ENCODE results near the gene ELAVL3. TPM values are rescaled to one million over a fixed set of nuclear protein-coding genes. Genes with fewer than 3 reads are reported as not detected.

ELAVL3 gene
- polyA plus RNA-seq, 2 of the 4 experiments (the other 2 are of a cell fraction), result 0.01 TPM; not detected in 1

DNA sequence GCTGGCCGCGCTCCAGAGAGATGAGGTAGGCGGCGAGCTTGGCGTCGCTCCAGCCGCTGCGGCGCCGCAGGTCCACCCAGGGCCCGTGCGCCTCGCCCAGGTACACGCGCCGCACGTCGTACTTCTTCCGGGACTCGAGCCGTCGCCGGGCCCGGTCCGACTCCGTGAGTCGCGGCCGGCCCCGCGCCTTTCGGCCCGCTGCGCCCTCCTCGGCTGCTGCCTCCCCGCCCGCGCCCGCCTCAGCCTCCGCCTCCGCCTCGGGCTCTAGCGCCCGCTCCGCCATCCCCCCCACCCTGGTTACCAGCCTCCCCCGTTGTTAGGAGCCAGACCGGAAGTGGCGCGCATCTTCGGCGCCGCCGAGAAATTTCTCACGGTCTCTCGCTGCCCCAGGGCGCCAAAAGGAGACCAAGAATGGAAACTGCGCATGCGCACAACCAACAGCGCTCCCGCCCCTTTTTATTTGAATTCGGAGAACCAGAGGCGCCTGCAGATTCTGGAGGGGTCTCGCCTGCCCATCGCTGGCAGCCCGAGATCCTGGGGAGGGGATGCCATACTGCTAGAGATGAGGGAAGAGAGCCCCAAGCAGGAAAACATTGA lies 24.8 kb upstream of the ELAVL3 start, which contains the start of gene ZNF653 (continued):
- TF ChIP-seq ELK1 (IDR thresholded peaks at IDR 0.05; ENCODE audit: low read depth, low read length), result no peak
- no peak for TF ChIP-seq CHD2 (IDR thresholded peaks at IDR 0.05; ENCODE audit: low read length, partially characterized antibody)
- no peak for TF ChIP-seq RFX5 (IDR thresholded peaks at IDR 0.05)
- no peak for TF ChIP-seq HES2 (IDR thresholded peaks at IDR 0.05)
- TF ChIP-seq JUNB (IDR thresholded peaks at IDR 0.05), result no peak
- no peak for TF ChIP-seq RAD21 (conservative IDR thresholded peaks at IDR 0.05 in 1 of 2, IDR thresholded peaks at IDR 0.05 in 1 of 2)
- no peak for TF ChIP-seq HOXB5 (CRISPR knock-in tag; IDR thresholded peaks at IDR 0.05)
- no peak for TF ChIP-seq ESRRA (IDR thresholded peaks at IDR 0.05; ENCODE audit: borderline replicate concordance, low read length)
- no peak for TF ChIP-seq ZNF302 (CRISPR knock-in tag; IDR thresholded peaks at IDR 0.05)
- peak; percentile 28 for TF ChIP-seq POLR2A (IDR thresholded peaks at IDR 0.05; ENCODE audit: low read length)
- TF ChIP-seq CHD4 (IDR thresholded peaks at IDR 0.05; ENCODE audit: borderline replicate concordance), result no peak
- TF ChIP-seq RCOR1 (IDR thresholded peaks at IDR 0.05; ENCODE audit: low read depth, low read length), result no peak

DNA sequence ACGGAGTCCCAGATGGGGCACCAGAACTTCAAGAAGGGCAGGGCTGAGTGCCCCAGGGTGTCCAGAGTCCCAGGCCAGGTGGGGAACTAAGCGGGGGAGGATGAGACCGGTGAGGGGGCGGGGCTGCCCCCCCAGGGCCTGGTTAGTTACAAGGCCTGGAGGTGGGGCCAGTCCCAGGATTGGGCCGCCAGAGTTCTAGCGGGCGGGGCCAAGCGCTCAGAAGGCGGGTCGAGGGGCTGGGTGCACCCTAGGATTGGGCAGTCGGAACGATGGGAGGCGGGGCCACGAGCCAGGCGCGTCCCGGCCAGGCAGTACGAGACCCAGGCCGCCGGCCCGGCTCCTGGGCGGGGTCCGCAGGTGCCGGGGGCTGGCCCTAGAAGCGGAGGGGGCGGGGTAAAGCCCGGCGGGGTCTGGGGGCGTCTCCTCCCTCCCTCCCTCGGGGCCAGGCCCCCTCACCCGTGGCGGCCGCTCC lies 24.2 kb upstream of the ELAVL3 start:
- POLR2A ChIA-PET, result no interaction called here
- CTCF ChIA-PET, result no interaction called here
- no peaks in the 10 kb centered on the region for H3K9me3 ChIP-seq

DNA sequence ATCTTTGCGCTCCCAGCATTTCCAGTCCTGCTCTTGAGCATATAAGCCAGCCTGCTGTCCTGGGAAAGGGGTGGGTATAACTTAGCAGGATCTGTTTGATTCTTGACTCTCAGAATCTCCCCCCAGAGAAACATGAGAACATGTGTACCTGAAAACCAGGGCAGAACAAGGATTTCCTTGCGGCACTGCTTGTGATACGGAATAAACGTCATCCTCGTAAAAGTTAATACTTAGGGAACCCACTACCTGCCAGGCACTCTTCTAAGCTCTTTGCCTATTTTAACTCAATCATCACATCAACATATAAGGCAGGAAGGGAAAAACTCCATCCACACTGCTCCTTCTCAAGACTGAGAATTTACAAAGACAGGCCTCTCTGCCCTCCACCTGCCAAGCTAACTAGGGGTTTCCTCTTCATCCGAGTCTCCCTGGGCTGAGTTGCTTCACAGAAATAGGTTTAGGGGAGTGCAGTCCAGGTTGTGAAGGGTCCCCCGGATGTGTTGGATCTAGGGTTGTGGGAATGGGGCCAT lies 23.7 kb upstream of the ELAVL3 start:
- ChIA-PET CTCF (interaction anchor here (1.2 kb wide), 1 partner anchor 9 kb away, joined by 4 read pairs; no protein-coding TSS in a partner anchor), POLR2A (no interaction called here)
- no peaks in the 10 kb centered on the region for H3K9me3 ChIP-seq
- no peak for FAIRE-seq
- peaks cover 9% of the 10 kb centered on the region; the same call in 1 of the 3 replicates for H3K4me1 ChIP-seq
- H3K4me2 ChIP-seq, result peak overlapping the region; percentile 79
- peak overlapping the region; percentile 72 for H3K4me3 ChIP-seq
- no peak; a peak in 1 of 6 replicates for ATAC-seq
- 53% methylated on average over 7 of the region's 7 CpGs for WGBS (ENCODE audit: missing lambda C conversion rate)
- no peak for DNase-seq (ENCODE audit: low read depth in 1 of 2, low spot score in 1 of 2)
- H3K27ac ChIP-seq, result peak overlapping the region; percentile 57 to 99; a peak in 5 of 6 replicates
- TF ChIP-seq NFE2L2 (conservative IDR thresholded peaks at IDR 0.05; ENCODE audit: low read length) (no peak), RFX5 (IDR thresholded peaks at IDR 0.05) (no peak), ZFP36 (IDR thresholded peaks at IDR 0.05; ENCODE audit: borderline replicate concordance, partially characterized antibody) (no peak), ELK1 (IDR thresholded peaks at IDR 0.05; ENCODE audit: low read depth, low read length) (no peak), NPAS2 (CRISPR knock-in tag; IDR thresholded peaks at IDR 0.05; ENCODE audit: borderline replicate concordance) (no peak), SMC3 (IDR thresholded peaks at IDR 0.05) (no peak), JUN (IDR thresholded peaks at IDR 0.05) (no peak), POLR2AphosphoS2 (conservative IDR thresholded peaks at IDR 0.05; ENCODE audit: low read length) (no peak), FOSB (CRISPR knock-in tag; IDR thresholded peaks at IDR 0.05) (no peak), RARB (CRISPR knock-in tag; IDR thresholded peaks at IDR 0.05) (no peak), RNF2 (IDR thresholded peaks at IDR 0.05; ENCODE audit: borderline replicate concordance, low read depth) (no peak)

More for the DNA sequence above, 24.2 kb upstream of the ELAVL3 start:
- DNase-seq (ENCODE audit: low read depth in 1 of 2, low spot score in 1 of 2), result peak; percentile 86 to 92
- Histone ChIP-seq H3K4me1 (peaks cover 9% of the 10 kb centered on the region; the same call in 1 of the 3 replicates), H3K4me3 (peak overlapping the region; percentile 72), H3K27ac (peak overlapping the region; percentile 93 to 99), H3K4me2 (peak overlapping the region; percentile 79)
- WGBS (ENCODE audit: missing lambda C conversion rate), result 0% methylated on average over 4 of the region's 33 CpGs
- no peak for FAIRE-seq
- peak; percentile 91 to 97 for ATAC-seq
- TF ChIP-seq, protein P1, sequence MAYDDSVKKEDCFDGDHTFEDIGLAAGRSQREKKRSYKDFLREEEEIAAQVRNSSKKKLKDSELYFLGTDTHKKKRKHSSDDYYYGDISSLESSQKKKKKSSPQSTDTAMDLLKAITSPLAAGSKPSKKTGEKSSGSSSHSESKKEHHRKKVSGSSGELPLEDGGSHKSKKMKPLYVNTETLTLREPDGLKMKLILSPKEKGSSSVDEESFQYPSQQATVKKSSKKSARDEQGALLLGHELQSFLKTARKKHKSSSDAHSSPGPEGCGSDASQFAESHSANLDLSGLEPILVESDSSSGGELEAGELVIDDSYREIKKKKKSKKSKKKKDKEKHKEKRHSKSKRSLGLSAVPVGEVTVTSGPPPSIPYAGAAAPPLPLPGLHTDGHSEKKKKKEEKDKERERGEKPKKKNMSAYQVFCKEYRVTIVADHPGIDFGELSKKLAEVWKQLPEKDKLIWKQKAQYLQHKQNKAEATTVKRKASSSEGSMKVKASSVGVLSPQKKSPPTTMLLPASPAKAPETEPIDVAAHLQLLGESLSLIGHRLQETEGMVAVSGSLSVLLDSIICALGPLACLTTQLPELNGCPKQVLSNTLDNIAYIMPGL (CRISPR knock-in tag; IDR thresholded peaks at IDR 0.05; ENCODE audit: borderline replicate concordance), result no peak
- TF ChIP-seq CBX2 (IDR thresholded peaks at IDR 0.05; ENCODE audit: borderline replicate concordance, low read depth), result no peak
- 0 out of 2 replicates have a peak, but pooled peaks have one; percentile 27 for TF ChIP-seq GATA3 (IDR thresholded peaks at IDR 0.05; ENCODE audit: borderline replicate concordance)
